Heart right ventricle (tissue), 16 donors: ENCODE data around the gene MICAL3. TPM values are rescaled to one million over a fixed set of nuclear protein-coding genes. Genes with fewer than 3 reads are reported as not detected.

ENCODE experiments used
- ATAC-seq, 8 donors: fragments of 200-7000 bp; cut with Tn5 transposase; one replicate each; pipeline ENCODE4 v1.9.1; 2020; ENCODE audit warnings: mild to moderate bottlenecking in 8 of 8, moderate library complexity in 8 of 8, moderate number of reproducible peaks in 1 of 8
- DNase-seq, 2 donors: peaks; one replicate each; pipeline ENCODE4 v3.0.0-alpha.2; 2020
- H3K27ac ChIP-seq, 10 donors: fragments of 200-600 bp; sonication (generic) in 2 of 10; one replicate each; pipeline versions ENCODE4 v1.5.0 to v1.8.0; 2020 to 2022; ENCODE audit warnings: mild to moderate bottlenecking in 3 of 10
- H3K27me3 ChIP-seq, 7 donors: fragments of 200-600 bp; one replicate each; pipeline ENCODE4 v1.8.0; 2021 to 2022; ENCODE audit warnings: mild to moderate bottlenecking in 2 of 7
- H3K36me3 ChIP-seq, 9 donors: fragments of 200-600 bp; sonication (generic) in 1 of 9; one replicate each; pipeline versions ENCODE4 v1.5.0 to v1.8.0; 2020 to 2022; ENCODE audit warnings: mild to moderate bottlenecking in 2 of 9
- H3K4me1 ChIP-seq, 9 donors: fragments of 200-600 bp; sonication (generic) in 1 of 9; one replicate each; pipeline versions ENCODE4 v1.5.0 to v1.8.0; 2020 to 2022; ENCODE audit warnings: mild to moderate bottlenecking in 4 of 9
- H3K4me3 ChIP-seq, 10 donors: fragments of 200-600 bp; sonication (generic) in 2 of 10; one replicate each; pipeline versions ENCODE4 v1.5.0 to v1.8.0; 2020 to 2022; ENCODE audit warnings: mild to moderate bottlenecking in 7 of 10, moderate library complexity in 2 of 10
- H3K9me3 ChIP-seq, 11 donors: fragments of 200-600 bp in 10 of 11; sonication (generic) in 2 of 11; one replicate each; pipeline versions ENCODE4 v1.5.0 to v1.8.0; 2013 to 2022; ENCODE audit warnings: mild to moderate bottlenecking in 2 of 11, control low read depth in 1 of 11, moderate library complexity in 1 of 11
- WGBS, 2 donors: extraction: QIAGEN DNeasy Blood & Tissue Kit; methylation state at CpG; one replicate each; pipeline ENCODE4 v1.1.7; 2013; ENCODE audit warnings: inconsistent platforms in 1 of 2; 5-methylcytosine and 5-hydroxymethylcytosine counted together
- intact Hi-C, 10 donors: fragments of 100-400 bp; cut with DNase I; formaldehyde crosslinking; loops; one replicate each; pipeline versions ENCODE4 v1.11.1 to v1.14.2; 2022
- polyA plus RNA-seq, 2 donors: library from polyadenylated mRNA; stranded (reverse); fragments of 200-250 nt; gene quantifications; one replicate each; pipeline ENCODE4 v1.2.3, GENCODE V29; 2013
- total RNA-seq, 10 donors: library from RNA; stranded (reverse); fragmentation: NEBNext Ultra II Directional in 3 of 10; extraction: Animal tissue kit (Norgen Biotek cat#: 25700) in 3 of 10; gene quantifications; one replicate each; pipeline versions ENCODE4 v1.2.1 to v1.2.4, GENCODE V29; 2021 to 2023
- TF ChIP-seq, protein P1 (sequence below), 9 donors: fragments of 200-600 bp; sonication (generic) in 2 of 9; IDR thresholded peaks; one replicate each; pipeline versions ENCODE4 v1.5.0 to v1.8.0; 2021 to 2022; ENCODE audit warnings: antibody characterized with exemption in 9 of 9, mild to moderate bottlenecking in 5 of 9, moderate library complexity in 1 of 9
- donor health status: Arrhythmogenic right ventricular cardiomyopathy.
- donor health status: ischemic (EF 13 %, LVEDD 7.1; RV severe dilation, severe dysfunction).
- donor health status: healthy with polysubstance abuse.
- donor health status: DM: no; HTN: yes; CAD: no.
- donor health status: DM: no; HTN: no; CAD: no.
- donor health status: ischemic (EF 25% LVEDD 6.9; RV normal size, moderate dysfunction).
- donor health status: ischemic (EF 25% LVEDD 5.7; RV mildly dilated, moderate dysfunction).
- donor health status: healthy.
- donor health status: DM: yes; HTN: yes; CAD: no.
- donor health status: Ischemic cardiomyopathy.
- donor health status: ischemic (EF 35%, LVEDD 5.7; RV mildly dilated, moderate dysfunction).
- donor health status: nonischemic (EF 11% LVEDD 7.7; RV severe dilation, severe dysfunction).
- donor health status: DM: yes; HTN: yes; CAD: no.
- donor health status: PGD.
- donor health status: ischemic (EF 29% LVEDD 5.4; RV normal size, mild dysfunction).
- donor health status: nonischemic (EF 23%, LVEDD 6.1; RV moderate dilation, normal function).

MICAL3 gene
- total and polyA plus RNA-seq, 12 donors: 13.2 to 137 (median 109) TPM

DNA sequence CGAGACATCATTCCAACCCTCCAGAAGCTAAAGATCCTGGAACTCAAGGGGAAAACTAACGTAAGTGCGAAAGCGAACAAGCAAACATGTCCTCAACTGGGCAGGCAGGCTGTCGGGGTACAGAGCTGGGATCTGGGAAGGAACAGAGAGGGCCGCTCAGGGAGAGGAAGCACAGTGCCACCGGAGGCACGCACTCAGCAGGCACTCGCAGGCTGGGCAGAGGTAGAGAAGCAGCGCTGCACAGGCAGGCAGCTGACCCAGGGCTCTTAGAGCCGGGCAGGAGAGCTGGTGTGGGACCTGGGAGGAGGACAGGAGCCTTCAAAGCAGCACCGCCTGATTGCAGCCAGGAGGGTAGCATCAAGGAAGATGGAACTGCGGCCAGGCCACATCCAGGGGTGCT is 62.2 kb downstream of the MICAL3 start:
- Histone ChIP-seq H3K4me1 (peaks cover 9 to 77% (median 41%) of the 10 kb centered on the region in 9 donors), H3K36me3 (no peaks in the 10 kb centered on the region), H3K9me3 (no peaks in the 10 kb centered on the region), H3K27ac (peak overlapping the region in 1 of 10 donors; percentile 16), H3K4me3 (no peak overlapping the region), H3K27me3 (no peaks in the 10 kb centered on the region)
- DNase-seq (no peak), ATAC-seq (peak in 3 of 8 donors; percentile 29 to 37 (median 30))
- 72 to 88% methylated on average over 13 of the region's 13 CpGs for WGBS, 2 donors
- intact Hi-C loops: loop anchor here in 1 of 10 donors (10.0 kb wide), 1 partner anchor 57 kb away; no protein-coding TSS in a partner anchor
- TF ChIP-seq, protein P1, sequence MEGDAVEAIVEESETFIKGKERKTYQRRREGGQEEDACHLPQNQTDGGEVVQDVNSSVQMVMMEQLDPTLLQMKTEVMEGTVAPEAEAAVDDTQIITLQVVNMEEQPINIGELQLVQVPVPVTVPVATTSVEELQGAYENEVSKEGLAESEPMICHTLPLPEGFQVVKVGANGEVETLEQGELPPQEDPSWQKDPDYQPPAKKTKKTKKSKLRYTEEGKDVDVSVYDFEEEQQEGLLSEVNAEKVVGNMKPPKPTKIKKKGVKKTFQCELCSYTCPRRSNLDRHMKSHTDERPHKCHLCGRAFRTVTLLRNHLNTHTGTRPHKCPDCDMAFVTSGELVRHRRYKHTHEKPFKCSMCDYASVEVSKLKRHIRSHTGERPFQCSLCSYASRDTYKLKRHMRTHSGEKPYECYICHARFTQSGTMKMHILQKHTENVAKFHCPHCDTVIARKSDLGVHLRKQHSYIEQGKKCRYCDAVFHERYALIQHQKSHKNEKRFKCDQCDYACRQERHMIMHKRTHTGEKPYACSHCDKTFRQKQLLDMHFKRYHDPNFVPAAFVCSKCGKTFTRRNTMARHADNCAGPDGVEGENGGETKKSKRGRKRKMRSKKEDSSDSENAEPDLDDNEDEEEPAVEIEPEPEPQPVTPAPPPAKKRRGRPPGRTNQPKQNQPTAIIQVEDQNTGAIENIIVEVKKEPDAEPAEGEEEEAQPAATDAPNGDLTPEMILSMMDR (IDR thresholded peaks at IDR 0.05): no peak

DNA sequence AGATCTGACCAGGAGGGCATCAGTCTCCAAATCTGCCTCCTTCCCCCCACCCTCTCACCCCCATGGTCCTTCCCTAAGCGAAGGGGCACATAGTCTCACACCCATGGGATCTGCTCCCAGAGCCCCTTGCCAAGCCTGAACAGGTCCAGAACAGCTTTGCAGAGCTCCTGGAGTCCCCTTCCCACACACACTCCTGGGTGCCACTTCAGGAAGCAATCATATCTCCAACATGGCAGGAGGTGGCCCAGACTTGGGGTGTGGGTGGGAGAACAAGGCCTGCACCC is 63.0 kb downstream of the MICAL3 start:
- Histone ChIP-seq H3K27ac (peak overlapping the region in 1 of 10 donors; percentile 13), H3K4me3 (no peak overlapping the region), H3K27me3 (no peaks in the 10 kb centered on the region), H3K4me1 (peaks cover 9 to 71% (median 36%) of the 10 kb centered on the region in 9 donors), H3K36me3 (no peaks in the 10 kb centered on the region), H3K9me3 (no peaks in the 10 kb centered on the region)
- WGBS, 2 donors: 0 to 100% methylated on average over 1 of the region's 1 CpG
- ATAC-seq (peak in 1 of 8 donors; percentile 5), DNase-seq (no peak)
- TF ChIP-seq, protein P1 (IDR thresholded peaks at IDR 0.05): no peak
- intact Hi-C loops: loop anchor here in 1 of 10 donors (10.0 kb wide), 1 partner anchor 57 kb away; no protein-coding TSS in a partner anchor

DNA sequence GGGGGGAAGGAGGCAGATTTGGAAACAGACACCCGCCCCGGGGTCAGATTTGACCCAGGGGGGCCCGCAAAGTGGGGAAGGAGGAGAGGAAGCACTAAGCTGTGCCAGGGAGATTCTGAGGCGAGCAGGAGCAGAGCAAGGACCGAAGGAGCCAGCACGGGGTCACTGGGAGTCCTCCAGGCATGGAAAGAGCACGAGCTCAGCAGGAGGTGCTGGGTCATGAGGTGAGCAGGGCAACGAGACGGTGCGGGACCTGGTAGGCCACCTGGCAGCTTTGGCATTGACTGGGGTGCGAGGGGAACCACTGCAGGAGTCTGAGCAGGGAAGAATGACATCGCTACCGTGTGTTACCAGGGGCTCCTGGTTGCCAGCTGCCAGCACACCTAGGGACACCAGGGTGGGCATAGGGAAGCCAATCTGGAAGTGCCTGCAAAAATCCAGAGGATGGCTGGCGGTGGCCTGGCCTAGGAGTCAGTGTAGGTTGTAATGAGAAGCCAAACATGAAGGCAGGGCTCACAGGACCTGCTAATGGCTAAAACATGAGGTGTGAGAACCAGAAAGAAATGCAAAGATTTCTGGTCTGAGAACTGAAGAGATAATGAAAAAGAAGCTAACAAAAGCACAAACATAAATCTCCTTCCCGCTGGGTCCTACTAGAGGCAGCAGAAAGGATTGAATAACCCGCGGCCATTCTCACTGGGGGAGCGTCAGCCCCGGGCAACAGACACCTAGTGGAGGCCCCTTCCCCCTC is 63.5 kb downstream of the MICAL3 start:
- H3K27ac ChIP-seq: no peak overlapping the region
- H3K4me3 ChIP-seq: no peak overlapping the region
- ATAC-seq (peak in 2 of 8 donors; percentile 7 to 11), DNase-seq (no peak)
- H3K9me3 ChIP-seq: no peaks in the 10 kb centered on the region
- intact Hi-C loops: loop anchor here in 1 of 10 donors (10.0 kb wide), 1 partner anchor 56 kb away; no protein-coding TSS in a partner anchor
- no peaks in the 10 kb centered on the region for H3K27me3 ChIP-seq
- H3K36me3 ChIP-seq: no peaks in the 10 kb centered on the region
- peaks cover 9 to 68% (median 35%) of the 10 kb centered on the region in 9 donors for H3K4me1 ChIP-seq
- TF ChIP-seq, protein P1 (IDR thresholded peaks at IDR 0.05): no peak
- WGBS, 2 donors: 77 to 78% methylated on average over 19 of the region's 19 CpGs

DNA sequence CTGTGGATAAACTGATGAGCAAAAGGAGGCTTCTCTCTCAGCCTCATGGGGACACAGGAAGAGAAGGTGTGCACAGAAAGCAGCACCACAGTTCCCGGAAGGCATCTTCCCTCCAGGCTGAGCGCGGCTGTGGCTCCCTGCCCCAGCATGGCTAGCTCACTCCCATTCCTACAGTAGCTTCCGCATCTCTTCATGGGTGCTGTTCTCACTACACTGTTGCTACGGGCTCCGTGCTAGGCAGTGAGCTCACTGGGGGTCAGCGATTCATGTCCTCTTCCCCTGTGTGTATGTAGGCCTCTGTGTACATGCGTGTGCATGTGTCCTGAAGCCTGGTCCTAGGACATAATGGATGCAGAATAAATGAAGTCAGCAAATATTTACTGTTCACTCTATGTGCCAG is 64.3 kb downstream of the MICAL3 start:
- H3K27ac ChIP-seq: no peak overlapping the region
- H3K27me3 ChIP-seq: no peaks in the 10 kb centered on the region
- no peak overlapping the region for H3K4me3 ChIP-seq
- ATAC-seq (no peak), DNase-seq (no peak)
- WGBS, 2 donors: 96 to 97% methylated on average over 8 of the region's 8 CpGs
- H3K9me3 ChIP-seq: no peaks in the 10 kb centered on the region
- peaks cover 8 to 68% (median 38%) of the 10 kb centered on the region in 9 donors for H3K4me1 ChIP-seq
- intact Hi-C loops: loop anchor here in 1 of 10 donors (10.0 kb wide), 1 partner anchor 55 kb away; no protein-coding TSS in a partner anchor
- H3K36me3 ChIP-seq: no peaks in the 10 kb centered on the region
- TF ChIP-seq, protein P1 (IDR thresholded peaks at IDR 0.05): no peak
